HG03139 (cell line): Measurements from ENCODE around the gene CYBA.
"Not testable (repeated sequence)": the region's sequence is repeated elsewhere in the genome, so short reads cannot be mapped to it uniquely, and the experiment has no call there.

Source experiments
- ATAC-seq: cut with Tn5 transposase; IDR thresholded peaks from one replicate; pipeline ENCODE4 v1.9.1; 2021; ENCODE audit not compliant: unreplicated experiment

The CYBA gene

GRCh38 chr16:88686439-88687253 lies 35.8 kb upstream of the CYBA start, which contains the start of gene SNAI3:
Gene SNAI3, minus strand, starts transcription at chr16:88686507. Its CDS starts 101 bp downstream, at chr16:88686406.
- peak; percentile 59 for ATAC-seq

GRCh38 chr16:88686062-88686438 lies 35.2 kb upstream of the CYBA start:
- peak; percentile 19 for ATAC-seq

GRCh38 chr16:88685156-88686061 lies 34.6 kb upstream of the CYBA start:
- ATAC-seq = no peak

GRCh38 chr16:88684569-88685155 lies 33.8 kb upstream of the CYBA start:
- ATAC-seq = no peak

GRCh38 chr16:88681709-88682451 lies 31.0 kb upstream of the CYBA start:
- ATAC-seq = peak; percentile 53

- ATAC-seq = no peak
Measured at GRCh38 chr16:88681084-88681680, 30.3 kb upstream of the CYBA start.

- ATAC-seq = no peak
Measured at GRCh38 chr16:88680554-88681083, 29.8 kb upstream of the CYBA start.

- no peak for ATAC-seq
Measured at GRCh38 chr16:88678224-88678979, 27.5 kb upstream of the CYBA start.

- ATAC-seq = no peak
Measured at GRCh38 chr16:88677721-88678120, 26.9 kb upstream of the CYBA start.

- no peak for ATAC-seq
Measured at GRCh38 chr16:88676502-88677242, 25.8 kb upstream of the CYBA start.

GRCh38 chr16:88673716-88674379 lies 23.0 kb upstream of the CYBA start:
- ATAC-seq = no peak

GRCh38 chr16:88672776-88673175 lies 21.9 kb upstream of the CYBA start:
- ATAC-seq = no peak

- ATAC-seq = no peak
Measured at GRCh38 chr16:88671806-88672205, 21.0 kb upstream of the CYBA start.

GRCh38 chr16:88669980-88670379 lies 19.1 kb upstream of the CYBA start:
- no peak for ATAC-seq

- ATAC-seq = not testable (repeated sequence)
Measured at GRCh38 chr16:88669493-88669892, 18.6 kb upstream of the CYBA start.

GRCh38 chr16:88667461-88667860 lies 16.6 kb upstream of the CYBA start:
- ATAC-seq = no peak

GRCh38 chr16:88665570-88665969 lies 14.7 kb upstream of the CYBA start:
- no peak for ATAC-seq

- ATAC-seq = no peak
Measured at GRCh38 chr16:88665148-88665547, 14.3 kb upstream of the CYBA start.
